ENCODE measurements around the gene FBXO11. TPM values are rescaled to one million over a fixed set of nuclear protein-coding genes. Genes with fewer than 3 reads are reported as not detected.

The FBXO11 gene
- total RNA-seq, 1 donor from 2014 or later = 71.3 TPM

DNA sequence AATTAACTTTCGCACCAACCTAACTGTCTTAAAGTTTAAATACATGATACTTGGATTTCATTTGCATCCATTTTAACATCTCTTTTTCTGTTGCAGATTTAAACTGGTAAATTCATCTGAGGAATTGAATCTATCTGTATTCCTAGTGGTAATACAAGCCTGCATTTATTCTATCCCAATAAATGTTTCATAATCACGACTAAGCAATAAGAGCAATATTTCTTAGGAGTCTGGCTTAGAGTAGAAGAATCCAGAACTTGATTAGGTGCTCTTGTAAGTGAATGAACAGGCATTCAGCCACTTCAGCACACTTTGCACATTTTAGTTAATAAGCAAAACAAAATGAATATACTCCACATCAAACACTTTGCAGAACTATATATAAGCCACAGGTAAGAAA lies 96.4 kb downstream of the FBXO11 start:
- Histone ChIP-seq H2AFZ (replicated peaks) (no peak overlapping the region), H3K4me1 (no peaks in the 10 kb centered on the region), H3K36me3 (peaks cover 45% of the 10 kb centered on the region), H3K9me3 (ENCODE audit: low read depth) (no peaks in the 10 kb centered on the region), H4K20me1 (ENCODE audit: low read depth) (peaks cover 33% of the 10 kb centered on the region), H3K4me2 (no peak overlapping the region), H3K27ac (peak overlapping the region; percentile 19), H3K4me3 (no peak overlapping the region), H3K9ac (no peak overlapping the region), H3K27me3 (no peaks in the 10 kb centered on the region), H3F3A (ENCODE audit: low read depth) (peaks cover 97% of the 10 kb centered on the region), H3K79me2 (ENCODE audit: low read depth) (no peaks in the 10 kb centered on the region)
- peaks cover 37% of the 10 kb centered on the region for H3K36me3 Mint-ChIP-seq
- peaks cover 3% of the 10 kb centered on the region for H3K27me3 Mint-ChIP-seq (ENCODE audit: insufficient read depth, low read depth)
- H3K4me3 Mint-ChIP-seq = no peak overlapping the region
- no peak for DNase-seq (ENCODE audit: low spot score)
- H3K4me1 Mint-ChIP-seq = no peaks in the 10 kb centered on the region
- TF ChIP-seq EZH2 (IDR thresholded peaks at IDR 0.05) (no peak), EZH2phosphoT487 (IDR thresholded peaks at IDR 0.05) (no peak)
- TF ChIP-seq, protein P1, sequence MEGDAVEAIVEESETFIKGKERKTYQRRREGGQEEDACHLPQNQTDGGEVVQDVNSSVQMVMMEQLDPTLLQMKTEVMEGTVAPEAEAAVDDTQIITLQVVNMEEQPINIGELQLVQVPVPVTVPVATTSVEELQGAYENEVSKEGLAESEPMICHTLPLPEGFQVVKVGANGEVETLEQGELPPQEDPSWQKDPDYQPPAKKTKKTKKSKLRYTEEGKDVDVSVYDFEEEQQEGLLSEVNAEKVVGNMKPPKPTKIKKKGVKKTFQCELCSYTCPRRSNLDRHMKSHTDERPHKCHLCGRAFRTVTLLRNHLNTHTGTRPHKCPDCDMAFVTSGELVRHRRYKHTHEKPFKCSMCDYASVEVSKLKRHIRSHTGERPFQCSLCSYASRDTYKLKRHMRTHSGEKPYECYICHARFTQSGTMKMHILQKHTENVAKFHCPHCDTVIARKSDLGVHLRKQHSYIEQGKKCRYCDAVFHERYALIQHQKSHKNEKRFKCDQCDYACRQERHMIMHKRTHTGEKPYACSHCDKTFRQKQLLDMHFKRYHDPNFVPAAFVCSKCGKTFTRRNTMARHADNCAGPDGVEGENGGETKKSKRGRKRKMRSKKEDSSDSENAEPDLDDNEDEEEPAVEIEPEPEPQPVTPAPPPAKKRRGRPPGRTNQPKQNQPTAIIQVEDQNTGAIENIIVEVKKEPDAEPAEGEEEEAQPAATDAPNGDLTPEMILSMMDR (IDR thresholded peaks at IDR 0.05) = no peak
- H3K9me3 Mint-ChIP-seq = no peaks in the 10 kb centered on the region
- H3K27ac Mint-ChIP-seq = no peak overlapping the region

DNA sequence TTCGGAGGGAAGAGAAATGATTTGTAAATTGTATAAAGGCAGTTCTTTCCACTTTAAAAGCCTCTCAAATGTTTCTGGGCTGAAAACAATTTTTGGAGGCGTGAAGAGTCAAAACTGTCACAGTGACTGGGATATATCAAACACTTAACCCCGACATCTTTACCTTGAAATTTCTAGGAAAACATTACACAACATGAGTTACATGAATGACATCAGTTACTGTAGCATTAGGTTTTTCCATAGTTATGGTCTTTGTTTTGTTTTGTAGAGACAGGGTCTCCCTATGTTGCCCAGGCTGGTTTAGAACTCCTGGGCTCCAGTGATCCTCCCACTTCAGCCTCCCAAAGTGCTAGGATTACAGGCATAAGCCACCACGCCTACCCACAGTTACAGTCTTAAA lies 97.7 kb downstream of the FBXO11 start:
- Mint-ChIP-seq H3K9me3 (peaks cover 2% of the 10 kb centered on the region), H3K4me3 (no peak overlapping the region), H3K27me3 (ENCODE audit: insufficient read depth, low read depth) (peaks cover 3% of the 10 kb centered on the region), H3K4me1 (no peaks in the 10 kb centered on the region), H3K36me3 (peaks cover 42% of the 10 kb centered on the region), H3K27ac (no peak overlapping the region)
- Histone ChIP-seq H3K9ac (no peak overlapping the region), H3K4me3 (no peak overlapping the region), H3F3A (ENCODE audit: low read depth) (peaks cover 99% of the 10 kb centered on the region), H3K36me3 (peaks cover 45% of the 10 kb centered on the region), H4K20me1 (ENCODE audit: low read depth) (peaks cover 44% of the 10 kb centered on the region), H3K79me2 (ENCODE audit: low read depth) (peaks cover 5% of the 10 kb centered on the region), H3K4me1 (no peaks in the 10 kb centered on the region), H3K9me3 (ENCODE audit: low read depth) (no peaks in the 10 kb centered on the region), H3K4me2 (no peak overlapping the region), H3K27ac (no peak overlapping the region), H2AFZ (replicated peaks) (no peak overlapping the region), H3K27me3 (no peaks in the 10 kb centered on the region)
- TF ChIP-seq EZH2 (IDR thresholded peaks at IDR 0.05) = no peak
- TF ChIP-seq EZH2phosphoT487 (IDR thresholded peaks at IDR 0.05) = no peak
- TF ChIP-seq, protein P1 (IDR thresholded peaks at IDR 0.05) = no peak
- DNase-seq (ENCODE audit: low spot score) = no peak

DNA sequence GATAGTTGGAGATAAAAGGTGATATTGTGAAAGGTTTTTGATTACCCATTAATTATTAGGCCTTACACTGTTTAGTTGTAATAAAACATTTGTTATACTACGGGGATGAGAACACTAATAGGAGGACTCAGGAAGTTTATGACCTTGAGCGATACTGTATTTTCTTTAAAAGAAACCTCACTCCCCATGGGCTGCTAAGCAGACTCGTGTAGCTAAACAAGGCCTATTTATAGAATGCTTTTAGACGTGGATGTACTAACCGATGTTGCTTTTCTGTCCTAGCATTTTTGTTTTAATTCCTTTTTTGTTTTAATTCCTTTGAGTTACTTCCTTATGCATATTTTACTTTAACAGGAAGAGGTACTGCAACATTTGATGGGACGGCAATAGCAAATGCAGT lies 100.4 kb downstream of the FBXO11 start:
- H3K36me3 ChIP-seq = peaks cover 66% of the 10 kb centered on the region
- no peak overlapping the region for H3K4me3 ChIP-seq
- Mint-ChIP-seq H3K9me3 (peaks cover 14% of the 10 kb centered on the region), H3K4me1 (no peaks in the 10 kb centered on the region), H3K4me3 (no peak overlapping the region), H3K27me3 (ENCODE audit: insufficient read depth, low read depth) (peaks cover 2% of the 10 kb centered on the region), H3K36me3 (peaks cover 49% of the 10 kb centered on the region), H3K27ac (no peak overlapping the region)
- no peak overlapping the region for H3K9ac ChIP-seq
- no peaks in the 10 kb centered on the region for H3K27me3 ChIP-seq
- H3K9me3 ChIP-seq (ENCODE audit: low read depth) = no peaks in the 10 kb centered on the region
- no peak overlapping the region for H3K4me2 ChIP-seq
- TF ChIP-seq EZH2phosphoT487 (IDR thresholded peaks at IDR 0.05) (no peak), EZH2 (IDR thresholded peaks at IDR 0.05) (no peak)
- TF ChIP-seq, protein P1 (IDR thresholded peaks at IDR 0.05) = no peak
- H3K79me2 ChIP-seq (ENCODE audit: low read depth) = peaks cover 33% of the 10 kb centered on the region
- no peaks in the 10 kb centered on the region for H3K4me1 ChIP-seq
- no peak overlapping the region for H2AFZ ChIP-seq (replicated peaks)
- no peak for DNase-seq (ENCODE audit: low spot score)
- H3F3A ChIP-seq (ENCODE audit: low read depth) = peaks cover 95% of the 10 kb centered on the region
- H4K20me1 ChIP-seq (ENCODE audit: low read depth) = peaks cover 68% of the 10 kb centered on the region
- H3K27ac ChIP-seq = peak overlapping the region; percentile 53
